HL-60 (cell line): ENCODE results near the gene IL13RA1.

Experiments used
- GABPA ChIP-seq: IDR thresholded peaks from 2 replicates; pipeline ENCODE4 v1.6.1; 2012; ENCODE audit warnings: low read depth
- POLR2AphosphoS5 ChIP-seq: IDR thresholded peaks from 2 replicates; pipeline ENCODE4 v1.6.1; 2012; ENCODE audit warnings: low read depth
- SPI1 ChIP-seq: IDR thresholded peaks from 2 replicates; pipeline ENCODE4 v1.6.1; 2012; ENCODE audit warnings: low read depth, mild to moderate bottlenecking, borderline replicate concordance
- TF ChIP-seq, protein P1 (sequence below): IDR thresholded peaks from one replicate; pipeline ENCODE4 v1.5.1; 2011; ENCODE audit warnings: low read length, control low read depth, inconsistent platforms; ENCODE audit not compliant: insufficient read depth
- TF ChIP-seq, protein P2 (sequence below): IDR thresholded peaks from 2 replicates; pipeline ENCODE4 v1.6.1; 2012; ENCODE audit warnings: low read depth; ENCODE audit not compliant: insufficient replicate concordance

DNA sequence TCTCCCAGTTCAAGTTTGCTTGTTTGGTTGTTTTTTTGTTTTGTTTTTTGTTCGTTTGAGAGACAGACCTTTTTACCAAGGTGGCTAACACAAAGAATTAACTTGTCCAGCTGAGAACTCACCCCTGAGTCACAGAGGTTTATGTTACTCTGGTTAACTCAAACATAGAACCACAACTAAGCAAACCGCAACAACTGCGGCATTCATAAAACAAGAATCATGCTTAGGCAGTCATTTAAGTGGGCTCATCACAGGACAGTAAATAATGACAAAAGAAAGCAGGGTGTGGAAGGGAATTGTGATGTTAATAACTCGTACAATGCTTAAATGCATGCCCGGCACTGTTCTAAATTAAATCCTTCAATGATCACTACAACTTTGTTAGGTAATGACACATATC, 24.7 kb upstream of the IL13RA1 start:
- TF ChIP-seq, protein P1, sequence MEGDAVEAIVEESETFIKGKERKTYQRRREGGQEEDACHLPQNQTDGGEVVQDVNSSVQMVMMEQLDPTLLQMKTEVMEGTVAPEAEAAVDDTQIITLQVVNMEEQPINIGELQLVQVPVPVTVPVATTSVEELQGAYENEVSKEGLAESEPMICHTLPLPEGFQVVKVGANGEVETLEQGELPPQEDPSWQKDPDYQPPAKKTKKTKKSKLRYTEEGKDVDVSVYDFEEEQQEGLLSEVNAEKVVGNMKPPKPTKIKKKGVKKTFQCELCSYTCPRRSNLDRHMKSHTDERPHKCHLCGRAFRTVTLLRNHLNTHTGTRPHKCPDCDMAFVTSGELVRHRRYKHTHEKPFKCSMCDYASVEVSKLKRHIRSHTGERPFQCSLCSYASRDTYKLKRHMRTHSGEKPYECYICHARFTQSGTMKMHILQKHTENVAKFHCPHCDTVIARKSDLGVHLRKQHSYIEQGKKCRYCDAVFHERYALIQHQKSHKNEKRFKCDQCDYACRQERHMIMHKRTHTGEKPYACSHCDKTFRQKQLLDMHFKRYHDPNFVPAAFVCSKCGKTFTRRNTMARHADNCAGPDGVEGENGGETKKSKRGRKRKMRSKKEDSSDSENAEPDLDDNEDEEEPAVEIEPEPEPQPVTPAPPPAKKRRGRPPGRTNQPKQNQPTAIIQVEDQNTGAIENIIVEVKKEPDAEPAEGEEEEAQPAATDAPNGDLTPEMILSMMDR: no peak
- no peak for TF ChIP-seq POLR2AphosphoS5
- TF ChIP-seq, protein P2, sequence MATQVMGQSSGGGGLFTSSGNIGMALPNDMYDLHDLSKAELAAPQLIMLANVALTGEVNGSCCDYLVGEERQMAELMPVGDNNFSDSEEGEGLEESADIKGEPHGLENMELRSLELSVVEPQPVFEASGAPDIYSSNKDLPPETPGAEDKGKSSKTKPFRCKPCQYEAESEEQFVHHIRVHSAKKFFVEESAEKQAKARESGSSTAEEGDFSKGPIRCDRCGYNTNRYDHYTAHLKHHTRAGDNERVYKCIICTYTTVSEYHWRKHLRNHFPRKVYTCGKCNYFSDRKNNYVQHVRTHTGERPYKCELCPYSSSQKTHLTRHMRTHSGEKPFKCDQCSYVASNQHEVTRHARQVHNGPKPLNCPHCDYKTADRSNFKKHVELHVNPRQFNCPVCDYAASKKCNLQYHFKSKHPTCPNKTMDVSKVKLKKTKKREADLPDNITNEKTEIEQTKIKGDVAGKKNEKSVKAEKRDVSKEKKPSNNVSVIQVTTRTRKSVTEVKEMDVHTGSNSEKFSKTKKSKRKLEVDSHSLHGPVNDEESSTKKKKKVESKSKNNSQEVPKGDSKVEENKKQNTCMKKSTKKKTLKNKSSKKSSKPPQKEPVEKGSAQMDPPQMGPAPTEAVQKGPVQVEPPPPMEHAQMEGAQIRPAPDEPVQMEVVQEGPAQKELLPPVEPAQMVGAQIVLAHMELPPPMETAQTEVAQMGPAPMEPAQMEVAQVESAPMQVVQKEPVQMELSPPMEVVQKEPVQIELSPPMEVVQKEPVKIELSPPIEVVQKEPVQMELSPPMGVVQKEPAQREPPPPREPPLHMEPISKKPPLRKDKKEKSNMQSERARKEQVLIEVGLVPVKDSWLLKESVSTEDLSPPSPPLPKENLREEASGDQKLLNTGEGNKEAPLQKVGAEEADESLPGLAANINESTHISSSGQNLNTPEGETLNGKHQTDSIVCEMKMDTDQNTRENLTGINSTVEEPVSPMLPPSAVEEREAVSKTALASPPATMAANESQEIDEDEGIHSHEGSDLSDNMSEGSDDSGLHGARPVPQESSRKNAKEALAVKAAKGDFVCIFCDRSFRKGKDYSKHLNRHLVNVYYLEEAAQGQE: no peak
- no peak for TF ChIP-seq GABPA
- TF ChIP-seq SPI1: no peak
